PC-9 (cell line): ENCODE measurements around the gene GIGYF2.

Source experiments
- EZH2 ChIP-seq: fragments of 200-600 bp; sonication (generic); IDR thresholded peaks from 2 replicates; pipeline ENCODE4 v1.8.0; 2017; ENCODE audit warnings: antibody characterized with exemption, low read depth
- TF ChIP-seq, protein P1 (sequence below): fragments of 200-600 bp; sonication (generic); conservative IDR thresholded peaks from 2 replicates; pipeline ENCODE4 v1.6.1; 2017; ENCODE audit warnings: mixed run types, antibody characterized with exemption, mild to moderate bottlenecking, moderate library complexity

DNA sequence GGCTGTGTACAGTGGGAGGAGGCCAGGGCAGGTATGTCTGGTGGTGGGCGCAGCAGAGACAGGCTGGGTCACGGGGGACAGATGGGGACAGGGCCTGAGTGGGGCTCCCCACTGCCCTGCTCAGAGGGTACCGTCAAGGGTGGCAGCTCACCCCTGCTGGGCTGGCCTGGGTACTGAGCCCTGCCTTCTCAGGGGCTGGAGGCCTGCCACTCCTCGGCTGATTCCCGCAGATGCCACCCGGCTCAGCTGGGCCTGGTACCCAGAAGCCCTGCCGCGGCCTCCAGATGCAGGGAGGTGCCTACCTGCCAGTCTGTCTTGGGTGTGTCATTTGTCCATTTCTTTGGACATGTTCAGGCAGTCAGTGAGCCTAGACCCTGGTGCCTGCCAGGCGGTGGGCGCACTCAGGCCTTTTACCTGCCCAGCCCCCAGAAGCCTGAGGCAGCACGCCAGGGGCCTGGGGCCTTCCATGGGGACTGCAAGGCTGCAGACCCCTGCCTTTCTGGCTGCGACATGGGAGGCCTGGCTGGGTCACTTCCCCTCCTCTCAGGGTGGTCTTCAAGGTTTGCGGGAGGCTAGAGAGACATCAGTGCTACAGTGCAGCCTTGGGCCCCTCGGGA is 176.3 kb downstream of the GIGYF2 start:
- TF ChIP-seq EZH2, result no peak
- TF ChIP-seq, protein P1, sequence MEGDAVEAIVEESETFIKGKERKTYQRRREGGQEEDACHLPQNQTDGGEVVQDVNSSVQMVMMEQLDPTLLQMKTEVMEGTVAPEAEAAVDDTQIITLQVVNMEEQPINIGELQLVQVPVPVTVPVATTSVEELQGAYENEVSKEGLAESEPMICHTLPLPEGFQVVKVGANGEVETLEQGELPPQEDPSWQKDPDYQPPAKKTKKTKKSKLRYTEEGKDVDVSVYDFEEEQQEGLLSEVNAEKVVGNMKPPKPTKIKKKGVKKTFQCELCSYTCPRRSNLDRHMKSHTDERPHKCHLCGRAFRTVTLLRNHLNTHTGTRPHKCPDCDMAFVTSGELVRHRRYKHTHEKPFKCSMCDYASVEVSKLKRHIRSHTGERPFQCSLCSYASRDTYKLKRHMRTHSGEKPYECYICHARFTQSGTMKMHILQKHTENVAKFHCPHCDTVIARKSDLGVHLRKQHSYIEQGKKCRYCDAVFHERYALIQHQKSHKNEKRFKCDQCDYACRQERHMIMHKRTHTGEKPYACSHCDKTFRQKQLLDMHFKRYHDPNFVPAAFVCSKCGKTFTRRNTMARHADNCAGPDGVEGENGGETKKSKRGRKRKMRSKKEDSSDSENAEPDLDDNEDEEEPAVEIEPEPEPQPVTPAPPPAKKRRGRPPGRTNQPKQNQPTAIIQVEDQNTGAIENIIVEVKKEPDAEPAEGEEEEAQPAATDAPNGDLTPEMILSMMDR, result no peak
